ENCODE data around the gene NPTX1.

DNA sequence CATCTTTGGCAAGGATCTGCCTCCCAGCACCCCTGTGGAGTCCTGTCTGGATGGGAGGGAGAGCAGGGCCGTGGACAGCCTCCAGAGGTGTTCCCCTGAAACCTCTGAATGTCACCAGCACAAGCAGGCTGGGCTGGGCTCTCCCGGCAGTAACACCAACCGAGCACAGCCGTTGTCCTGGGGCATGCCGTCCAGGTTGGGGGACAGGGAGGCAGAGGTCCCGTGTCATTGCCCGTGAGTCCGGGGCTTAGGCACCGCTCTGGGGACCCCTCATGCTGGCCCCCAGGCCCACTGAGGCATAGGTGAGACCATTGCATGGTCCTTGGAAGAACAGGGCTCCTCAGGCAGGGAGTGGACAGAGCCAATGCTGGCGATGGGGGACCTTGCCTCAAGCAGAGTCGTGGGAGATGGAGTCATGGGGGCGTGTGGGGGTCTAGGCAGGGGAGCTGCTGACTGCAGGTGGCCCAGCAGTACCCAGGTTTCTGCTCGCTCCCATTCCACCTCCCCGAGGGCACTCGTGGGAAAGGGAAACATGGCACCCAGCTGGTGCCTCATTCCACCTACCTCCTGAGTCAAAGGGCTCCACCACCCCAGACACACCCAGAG, 44.0 kb downstream of the NPTX1 start:
- TF ChIP-seq, protein P1, sequence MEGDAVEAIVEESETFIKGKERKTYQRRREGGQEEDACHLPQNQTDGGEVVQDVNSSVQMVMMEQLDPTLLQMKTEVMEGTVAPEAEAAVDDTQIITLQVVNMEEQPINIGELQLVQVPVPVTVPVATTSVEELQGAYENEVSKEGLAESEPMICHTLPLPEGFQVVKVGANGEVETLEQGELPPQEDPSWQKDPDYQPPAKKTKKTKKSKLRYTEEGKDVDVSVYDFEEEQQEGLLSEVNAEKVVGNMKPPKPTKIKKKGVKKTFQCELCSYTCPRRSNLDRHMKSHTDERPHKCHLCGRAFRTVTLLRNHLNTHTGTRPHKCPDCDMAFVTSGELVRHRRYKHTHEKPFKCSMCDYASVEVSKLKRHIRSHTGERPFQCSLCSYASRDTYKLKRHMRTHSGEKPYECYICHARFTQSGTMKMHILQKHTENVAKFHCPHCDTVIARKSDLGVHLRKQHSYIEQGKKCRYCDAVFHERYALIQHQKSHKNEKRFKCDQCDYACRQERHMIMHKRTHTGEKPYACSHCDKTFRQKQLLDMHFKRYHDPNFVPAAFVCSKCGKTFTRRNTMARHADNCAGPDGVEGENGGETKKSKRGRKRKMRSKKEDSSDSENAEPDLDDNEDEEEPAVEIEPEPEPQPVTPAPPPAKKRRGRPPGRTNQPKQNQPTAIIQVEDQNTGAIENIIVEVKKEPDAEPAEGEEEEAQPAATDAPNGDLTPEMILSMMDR (IDR thresholded peaks at IDR 0.05) = no peak
- no peak for TF ChIP-seq KDM1A (IDR thresholded peaks at IDR 0.05; ENCODE audit: low read depth)
- TF ChIP-seq POLR2A (IDR thresholded peaks at IDR 0.05; ENCODE audit: low read length) = no peak
- TF ChIP-seq, protein P2, sequence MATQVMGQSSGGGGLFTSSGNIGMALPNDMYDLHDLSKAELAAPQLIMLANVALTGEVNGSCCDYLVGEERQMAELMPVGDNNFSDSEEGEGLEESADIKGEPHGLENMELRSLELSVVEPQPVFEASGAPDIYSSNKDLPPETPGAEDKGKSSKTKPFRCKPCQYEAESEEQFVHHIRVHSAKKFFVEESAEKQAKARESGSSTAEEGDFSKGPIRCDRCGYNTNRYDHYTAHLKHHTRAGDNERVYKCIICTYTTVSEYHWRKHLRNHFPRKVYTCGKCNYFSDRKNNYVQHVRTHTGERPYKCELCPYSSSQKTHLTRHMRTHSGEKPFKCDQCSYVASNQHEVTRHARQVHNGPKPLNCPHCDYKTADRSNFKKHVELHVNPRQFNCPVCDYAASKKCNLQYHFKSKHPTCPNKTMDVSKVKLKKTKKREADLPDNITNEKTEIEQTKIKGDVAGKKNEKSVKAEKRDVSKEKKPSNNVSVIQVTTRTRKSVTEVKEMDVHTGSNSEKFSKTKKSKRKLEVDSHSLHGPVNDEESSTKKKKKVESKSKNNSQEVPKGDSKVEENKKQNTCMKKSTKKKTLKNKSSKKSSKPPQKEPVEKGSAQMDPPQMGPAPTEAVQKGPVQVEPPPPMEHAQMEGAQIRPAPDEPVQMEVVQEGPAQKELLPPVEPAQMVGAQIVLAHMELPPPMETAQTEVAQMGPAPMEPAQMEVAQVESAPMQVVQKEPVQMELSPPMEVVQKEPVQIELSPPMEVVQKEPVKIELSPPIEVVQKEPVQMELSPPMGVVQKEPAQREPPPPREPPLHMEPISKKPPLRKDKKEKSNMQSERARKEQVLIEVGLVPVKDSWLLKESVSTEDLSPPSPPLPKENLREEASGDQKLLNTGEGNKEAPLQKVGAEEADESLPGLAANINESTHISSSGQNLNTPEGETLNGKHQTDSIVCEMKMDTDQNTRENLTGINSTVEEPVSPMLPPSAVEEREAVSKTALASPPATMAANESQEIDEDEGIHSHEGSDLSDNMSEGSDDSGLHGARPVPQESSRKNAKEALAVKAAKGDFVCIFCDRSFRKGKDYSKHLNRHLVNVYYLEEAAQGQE (IDR thresholded peaks at IDR 0.05) = no peak
- no peak for TF ChIP-seq CEBPB (IDR thresholded peaks at IDR 0.05)
- TF ChIP-seq CHD2 (IDR thresholded peaks at IDR 0.05; ENCODE audit: low read length, partially characterized antibody) = no peak
- no peak for TF ChIP-seq RCOR1 (IDR thresholded peaks at IDR 0.05; ENCODE audit: low read depth, low read length)
- no peak for TF ChIP-seq KDM5A (IDR thresholded peaks at IDR 0.05)
